HL-60 (cell line): ENCODE data around the gene CFAP61.

Experiments
- DNase-seq, 2 experiments: peaks; one replicate each; pipeline ENCODE4 v3.0.0-alpha.2; 2010 to 2020; ENCODE audit warnings: low read depth in 1 of 2, low spot score in 1 of 2
- H3K27ac ChIP-seq: fragments of 250-450 bp; sonication (Bioruptor Pico); replicated peaks from 2 replicates; pipeline ENCODE4 v1.5.1; 2020; ENCODE audit warnings: mild to moderate bottlenecking, moderate library complexity
- H3K27me3 ChIP-seq: fragments of 250-450 bp; sonication (Bioruptor Pico); 2 replicates; pipeline ENCODE4 v1.5.1; 2021; ENCODE audit warnings: mild to moderate bottlenecking, moderate library complexity; ENCODE audit not compliant: insufficient read depth, poor library complexity, severe bottlenecking
- H3K4me3 ChIP-seq: replicated peaks from 2 replicates; pipeline ENCODE4 v1.5.1; 2011; ENCODE audit warnings: mild to moderate bottlenecking, control low read depth, low read length; ENCODE audit not compliant: insufficient read depth
- GABPA ChIP-seq: IDR thresholded peaks from 2 replicates; pipeline ENCODE4 v1.6.1; 2012; ENCODE audit warnings: low read depth
- POLR2AphosphoS5 ChIP-seq: IDR thresholded peaks from 2 replicates; pipeline ENCODE4 v1.6.1; 2012; ENCODE audit warnings: low read depth
- REST ChIP-seq: IDR thresholded peaks from 2 replicates; pipeline ENCODE4 v1.6.1; 2012; ENCODE audit warnings: low read depth; ENCODE audit not compliant: insufficient replicate concordance
- SPI1 ChIP-seq: IDR thresholded peaks from 2 replicates; pipeline ENCODE4 v1.6.1; 2012; ENCODE audit warnings: low read depth, mild to moderate bottlenecking, borderline replicate concordance
- TF ChIP-seq, protein P1 (sequence below): IDR thresholded peaks from one replicate; pipeline ENCODE4 v1.5.1; 2011; ENCODE audit warnings: low read length, control low read depth, inconsistent platforms; ENCODE audit not compliant: insufficient read depth

CFAP61 gene

DNA sequence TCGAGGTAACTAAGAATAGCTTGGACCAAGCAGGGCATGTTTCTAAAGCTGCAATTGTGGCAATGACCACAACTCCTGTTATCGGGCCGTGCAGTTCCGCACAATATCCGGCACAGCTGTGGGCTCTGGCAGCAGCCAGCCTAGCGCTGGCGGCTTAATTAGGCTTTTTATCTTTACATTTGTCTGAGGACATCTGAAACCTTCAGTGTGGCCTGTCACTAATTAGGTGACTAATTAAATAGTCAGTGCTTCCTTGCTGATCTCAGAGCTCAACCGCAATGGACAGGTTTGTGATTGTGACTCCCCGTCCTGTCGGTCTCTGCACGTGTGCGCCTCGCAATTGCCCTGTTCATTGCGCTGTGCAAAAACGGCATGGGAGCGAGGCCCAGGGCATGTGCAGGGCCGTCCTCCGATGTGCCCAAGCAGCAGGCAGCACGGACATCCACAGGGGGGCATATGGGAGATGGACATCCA lies 180.7 kb downstream of the CFAP61 start:
- peak; percentile 24 to 56 for DNase-seq
- H3K27ac ChIP-seq: no peak overlapping the region
- H3K27me3 ChIP-seq: no peaks in the 10 kb centered on the region
- no peak overlapping the region for H3K4me3 ChIP-seq
- no peak for TF ChIP-seq SPI1
- TF ChIP-seq GABPA: no peak
- peak; percentile 80; the same call in 1 of the 2 replicates for TF ChIP-seq POLR2AphosphoS5
- TF ChIP-seq, protein P1, sequence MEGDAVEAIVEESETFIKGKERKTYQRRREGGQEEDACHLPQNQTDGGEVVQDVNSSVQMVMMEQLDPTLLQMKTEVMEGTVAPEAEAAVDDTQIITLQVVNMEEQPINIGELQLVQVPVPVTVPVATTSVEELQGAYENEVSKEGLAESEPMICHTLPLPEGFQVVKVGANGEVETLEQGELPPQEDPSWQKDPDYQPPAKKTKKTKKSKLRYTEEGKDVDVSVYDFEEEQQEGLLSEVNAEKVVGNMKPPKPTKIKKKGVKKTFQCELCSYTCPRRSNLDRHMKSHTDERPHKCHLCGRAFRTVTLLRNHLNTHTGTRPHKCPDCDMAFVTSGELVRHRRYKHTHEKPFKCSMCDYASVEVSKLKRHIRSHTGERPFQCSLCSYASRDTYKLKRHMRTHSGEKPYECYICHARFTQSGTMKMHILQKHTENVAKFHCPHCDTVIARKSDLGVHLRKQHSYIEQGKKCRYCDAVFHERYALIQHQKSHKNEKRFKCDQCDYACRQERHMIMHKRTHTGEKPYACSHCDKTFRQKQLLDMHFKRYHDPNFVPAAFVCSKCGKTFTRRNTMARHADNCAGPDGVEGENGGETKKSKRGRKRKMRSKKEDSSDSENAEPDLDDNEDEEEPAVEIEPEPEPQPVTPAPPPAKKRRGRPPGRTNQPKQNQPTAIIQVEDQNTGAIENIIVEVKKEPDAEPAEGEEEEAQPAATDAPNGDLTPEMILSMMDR: no peak
- no peak for TF ChIP-seq REST

GRCh38 chr20:20235681-20236080 lies 183.3 kb downstream of the CFAP61 start:
- no peak overlapping the region for H3K4me3 ChIP-seq
- no peak overlapping the region for H3K27ac ChIP-seq
- TF ChIP-seq POLR2AphosphoS5: no peak
- no peak for TF ChIP-seq REST
- no peak for TF ChIP-seq SPI1
- TF ChIP-seq, protein P1: no peak
- TF ChIP-seq GABPA: no peak
- H3K27me3 ChIP-seq: no peaks in the 10 kb centered on the region
- DNase-seq: no peak

GRCh38 chr20:20237093-20237959 lies 185.0 kb downstream of the CFAP61 start:
- Histone ChIP-seq H3K27ac (no peak overlapping the region), H3K27me3 (no peaks in the 10 kb centered on the region), H3K4me3 (no peak overlapping the region)
- DNase-seq: peak in 1 of 2 experiments; percentile 36
- TF ChIP-seq SPI1 (no peak), GABPA (no peak)
- TF ChIP-seq, protein P1: peak; percentile 51
